PC-3 (cell line): Measurements from ENCODE around the gene RSAD1. TPM values are rescaled to one million over a fixed set of nuclear protein-coding genes. Genes with fewer than 3 reads are reported as not detected.

Experiments used
- ATAC-seq: fragments of 200-7000 bp; cut with Tn5 transposase; 2 replicates; pipeline ENCODE4 v1.9.1; 2020; ENCODE audit warnings: mild to moderate bottlenecking, moderate library complexity
- BruUV-seq: library from RNA; stranded (reverse); fragments of 400-500 nt; replicated peaks from 2 replicates; lab custom pipeline; 2021; lab: Mats Ljungman, UMichigan
- CTCF ChIA-PET: fragments of 300-600 bp; sonication (Branson Sonifier 250); formaldehyde crosslinking; loops from one replicate; lab custom pipeline; 2022; ENCODE audit warnings: antibody characterized with exemption; lab: Charles Lee
- POLR2A ChIA-PET: fragments of 300-600 bp; sonication (Branson Sonifier 250); formaldehyde crosslinking; loops from one replicate; lab custom pipeline; 2022; ENCODE audit warnings: antibody characterized with exemption; ENCODE audit not compliant: unreplicated experiment; lab: Charles Lee
- DNase-seq: peaks from one replicate; pipeline ENCODE4 v3.0.0-alpha.2; 2015
- H2AFZ ChIP-seq: fragments of 300-600 bp; sonication (generic); 2 replicates; pipeline ENCODE4 v1.6.0; 2016; ENCODE audit warnings: antibody characterized with exemption, low read length
- H3F3A ChIP-seq: fragments of 300-600 bp; sonication (generic); one replicate; pipeline ENCODE4 v1.6.0; 2017; ENCODE audit warnings: antibody characterized with exemption, low read length, control low read depth, mild to moderate bottlenecking; ENCODE audit not compliant: unreplicated experiment
- H3K27ac ChIP-seq: fragments of 300-600 bp; sonication (generic); 2 replicates; pipeline ENCODE4 v1.5.1; 2016; ENCODE audit warnings: mild to moderate bottlenecking, low read length
- H3K27me3 ChIP-seq: fragments of 300-600 bp; sonication (generic); 2 replicates; pipeline ENCODE4 v1.6.1; 2016; ENCODE audit warnings: low read length, mixed read lengths
- H3K36me3 ChIP-seq: fragments of 300-600 bp; sonication (generic); 2 replicates; pipeline ENCODE4 v1.6.1; 2016; ENCODE audit warnings: low read depth, mixed run types, low read length, mixed read lengths
- H3K4me1 ChIP-seq: fragments of 300-600 bp; sonication (generic); 2 replicates; pipeline ENCODE4 v1.5.1; 2016; ENCODE audit warnings: low read length; ENCODE audit not compliant: insufficient read depth
- H3K4me2 ChIP-seq: fragments of 300-600 bp; sonication (generic); 2 replicates; pipeline ENCODE4 v1.6.0; 2016; ENCODE audit warnings: low read length
- H3K4me3 ChIP-seq: fragments of 300-600 bp; sonication (generic); 2 replicates; pipeline ENCODE4 v1.5.1; 2016; ENCODE audit warnings: mild to moderate bottlenecking, low read length, mixed read lengths
- H3K79me2 ChIP-seq: fragments of 300-600 bp; sonication (generic); 2 replicates; pipeline ENCODE4 v1.6.1; 2017; ENCODE audit warnings: low read length, mixed read lengths
- H3K9ac ChIP-seq: fragments of 300-600 bp; sonication (generic); 2 replicates; pipeline ENCODE4 v1.6.0; 2016; ENCODE audit warnings: mild to moderate bottlenecking, low read length
- H3K9me2 ChIP-seq: fragments of 300-600 bp; sonication (generic); replicated peaks from 2 replicates; pipeline ENCODE4 v1.6.1; 2016; ENCODE audit warnings: mixed run types, low read length, mixed read lengths
- H3K9me3 ChIP-seq: fragments of 300-600 bp; sonication (generic); 2 replicates; pipeline ENCODE4 v1.6.1; 2016; ENCODE audit warnings: low read length, mixed read lengths
- H4K20me1 ChIP-seq: fragments of 300-600 bp; sonication (generic); 2 replicates; pipeline ENCODE4 v1.6.1; 2016; ENCODE audit warnings: low read length, mixed read lengths
- EZH2 ChIP-seq: fragments of 300-600 bp; sonication (generic); IDR thresholded peaks from one replicate; pipeline ENCODE4 v1.6.1; 2017; ENCODE audit warnings: antibody characterized with exemption, mild to moderate bottlenecking, low read length; ENCODE audit not compliant: unreplicated experiment
- EZH2phosphoT487 ChIP-seq: fragments of 300-600 bp; sonication (generic); IDR thresholded peaks from 2 replicates; pipeline ENCODE4 v1.6.1; 2018; ENCODE audit warnings: mild to moderate bottlenecking, antibody characterized with exemption, low read length, borderline replicate concordance
- intact Hi-C: fragments of 100-400 bp; cut with micrococcal nuclease; formaldehyde crosslinking; loops from 2 replicates; pipeline ENCODE4 v1.9.0; 2023
- total RNA-seq: library from RNA; depleted of rRNA; stranded (reverse); fragments of >200 nt; gene quantifications from 2 replicates; pipeline ENCODE4 v1.2.3, GENCODE V29; 2014
- TF ChIP-seq, protein P1 (sequence below): fragments of 300-600 bp; sonication (generic); conservative IDR thresholded peaks from 2 replicates; pipeline ENCODE4 v1.5.1; 2017; ENCODE audit warnings: antibody characterized with exemption, low read depth, mild to moderate bottlenecking, low read length

RSAD1 gene
- total RNA-seq, 1 experiment from 2014 or later = 37.7 TPM

GRCh38 chr17:50517504-50518383, 39.1 kb downstream of the RSAD1 start:
- H3K4me3 ChIP-seq = no peak overlapping the region
- H3K36me3 ChIP-seq = no peaks in the 10 kb centered on the region
- H3K9me3 ChIP-seq = no peaks in the 10 kb centered on the region
- CTCF ChIA-PET = no interaction called here
- no peaks in the 10 kb centered on the region for H3F3A ChIP-seq
- H3K4me2 ChIP-seq = no peak overlapping the region
- intact Hi-C loops = no loop called here
- TF ChIP-seq, protein P1, sequence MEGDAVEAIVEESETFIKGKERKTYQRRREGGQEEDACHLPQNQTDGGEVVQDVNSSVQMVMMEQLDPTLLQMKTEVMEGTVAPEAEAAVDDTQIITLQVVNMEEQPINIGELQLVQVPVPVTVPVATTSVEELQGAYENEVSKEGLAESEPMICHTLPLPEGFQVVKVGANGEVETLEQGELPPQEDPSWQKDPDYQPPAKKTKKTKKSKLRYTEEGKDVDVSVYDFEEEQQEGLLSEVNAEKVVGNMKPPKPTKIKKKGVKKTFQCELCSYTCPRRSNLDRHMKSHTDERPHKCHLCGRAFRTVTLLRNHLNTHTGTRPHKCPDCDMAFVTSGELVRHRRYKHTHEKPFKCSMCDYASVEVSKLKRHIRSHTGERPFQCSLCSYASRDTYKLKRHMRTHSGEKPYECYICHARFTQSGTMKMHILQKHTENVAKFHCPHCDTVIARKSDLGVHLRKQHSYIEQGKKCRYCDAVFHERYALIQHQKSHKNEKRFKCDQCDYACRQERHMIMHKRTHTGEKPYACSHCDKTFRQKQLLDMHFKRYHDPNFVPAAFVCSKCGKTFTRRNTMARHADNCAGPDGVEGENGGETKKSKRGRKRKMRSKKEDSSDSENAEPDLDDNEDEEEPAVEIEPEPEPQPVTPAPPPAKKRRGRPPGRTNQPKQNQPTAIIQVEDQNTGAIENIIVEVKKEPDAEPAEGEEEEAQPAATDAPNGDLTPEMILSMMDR = no peak
- TF ChIP-seq EZH2phosphoT487 = no peak
- no peak for TF ChIP-seq EZH2
- H4K20me1 ChIP-seq = no peaks in the 10 kb centered on the region
- no peaks in the 10 kb centered on the region for H3K79me2 ChIP-seq
- no peak overlapping the region for H3K9ac ChIP-seq
- no peaks in the 10 kb centered on the region for H3K9me2 ChIP-seq
- DNase-seq (no peak), ATAC-seq (no peak)
- no peaks in the 10 kb centered on the region for H3K27me3 ChIP-seq
- H2AFZ ChIP-seq = no peak overlapping the region
- BruUV-seq = no TSS peak
- POLR2A ChIA-PET = no interaction called here
- peaks cover 3% of the 10 kb centered on the region; the same call in 1 of the 2 replicates for H3K4me1 ChIP-seq
- H3K27ac ChIP-seq = no peak overlapping the region

DNA sequence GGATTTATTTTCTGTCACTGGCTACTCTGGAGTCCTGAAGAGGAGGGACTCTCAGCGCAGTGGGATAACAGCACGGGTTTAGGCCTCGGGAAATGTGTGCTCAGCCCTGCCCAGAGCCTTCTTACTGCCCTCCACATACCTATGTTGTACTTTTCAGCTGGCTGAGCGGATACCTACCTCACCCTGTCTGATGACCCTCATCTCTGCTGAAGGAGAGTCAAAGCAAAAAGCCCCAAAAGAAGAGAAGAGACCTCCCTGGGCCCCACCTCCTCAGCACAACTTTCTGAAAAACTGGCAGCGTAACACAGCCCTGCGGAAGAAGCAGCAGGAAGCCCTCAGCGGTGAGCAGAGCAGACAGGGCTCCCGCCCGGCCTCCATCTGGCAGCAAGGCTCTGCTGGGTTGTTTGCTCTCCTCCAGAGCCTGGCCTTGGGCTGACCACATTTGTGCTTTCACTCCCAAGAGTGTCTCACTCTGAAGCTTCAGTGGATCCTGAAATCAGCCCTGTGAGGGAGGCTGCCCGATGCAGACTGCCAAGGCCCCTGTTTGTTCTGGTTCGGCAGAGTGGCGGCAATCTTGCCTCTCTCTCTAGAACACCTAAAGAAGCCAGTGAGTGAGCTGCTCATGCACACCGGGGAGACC, 39.8 kb downstream of the RSAD1 start:
- no peaks in the 10 kb centered on the region for H3K9me2 ChIP-seq
- no peak overlapping the region for H3K9ac ChIP-seq
- no TSS peak for BruUV-seq
- no peaks in the 10 kb centered on the region for H3K27me3 ChIP-seq
- ATAC-seq = no peak
- DNase-seq = no peak
- H4K20me1 ChIP-seq = no peaks in the 10 kb centered on the region
- H3K4me3 ChIP-seq = no peak overlapping the region
- no peaks in the 10 kb centered on the region for H3K36me3 ChIP-seq
- ChIA-PET CTCF (no interaction called here), POLR2A (no interaction called here)
- no peaks in the 10 kb centered on the region for H3K9me3 ChIP-seq
- no peaks in the 10 kb centered on the region for H3K79me2 ChIP-seq
- peaks cover 3% of the 10 kb centered on the region; the same call in 1 of the 2 replicates for H3K4me1 ChIP-seq
- H2AFZ ChIP-seq = no peak overlapping the region
- intact Hi-C loops = no loop called here
- no peak overlapping the region for H3K4me2 ChIP-seq
- no peak overlapping the region for H3K27ac ChIP-seq
- no peaks in the 10 kb centered on the region for H3F3A ChIP-seq
- TF ChIP-seq EZH2phosphoT487 (no peak), EZH2 (no peak)
- TF ChIP-seq, protein P1 = no peak
